ENCODE measurements around the gene RANGAP1. TPM values are rescaled to one million over a fixed set of nuclear protein-coding genes. Genes with fewer than 3 reads are reported as not detected.

Gene RANGAP1
- total RNA-seq, 5 donors from 2014 or later (not counting 1 experiment from before 2014, with no cell fraction given): 95.0 to 113 (median 104) TPM

- Histone ChIP-seq H3K36me3 (ENCODE audit: control insufficient read depth in 2 of 2, extremely low read depth in 1 of 2, insufficient read depth in 1 of 2, low read length in 1 of 2) (no peaks in the 10 kb centered on the region), H3K9me3 (no peaks in the 10 kb centered on the region), H3K4me3 (ENCODE audit: control insufficient read depth in 1 of 2, extremely low read depth in 1 of 2, low read length in 1 of 2) (peak overlapping the region; percentile 40 to 62), H3K27ac (ENCODE audit: low read length) (no peak overlapping the region), H3K4me1 (ENCODE audit: control insufficient read depth in 1 of 2, extremely low read depth in 1 of 2, insufficient read depth in 2 of 2, low read length in 2 of 2) (peaks cover 0 to 12% of the 10 kb centered on the region in 2 experiments), H3K27me3 (replicated peaks in 1 of 2; ENCODE audit: control insufficient read depth in 2 of 2, extremely low read depth in 1 of 2, insufficient read depth in 2 of 2, low read length in 1 of 2) (no peaks in the 10 kb centered on the region)
- peak; percentile 68 to 90 (median 80) for DNase-seq
- POLR2A ChIA-PET: interaction anchor here in 1 of 2 donors (1.4 kb wide), 1 partner anchor 315 kb away, joined by 12 read pairs; no protein-coding TSS in a partner anchor
- no peaks in the 10 kb centered on the region for H3K27me3 Mint-ChIP-seq
- H3K27ac Mint-ChIP-seq: no peak overlapping the region
- peak; percentile 93 to 97 (median 95) for ATAC-seq (replicated peaks in 1 of 4)
- no peaks in the 10 kb centered on the region for H3K36me3 Mint-ChIP-seq
- H3K4me3 Mint-ChIP-seq: peak overlapping the region in 2 of 3 donors; percentile 73 to 77
- peaks cover 6 to 13% (median 10%) of the 10 kb centered on the region in 3 donors for H3K4me1 Mint-ChIP-seq
- 27% methylated on average over 93 of the region's 97 CpGs for WGBS (ENCODE audit: insufficient coverage)
- CTCF ChIA-PET: interaction anchor here (0.5 to 4.1 kb wide), 12 partner anchors 15 to 578 kb away, joined by 3 to 93 read pairs (median 4); partner anchors contain the start of genes PMM1 (in 1 of the 2) and ZC3H7B (in 1 of the 2)
- H3K9me3 Mint-ChIP-seq: no peaks in the 10 kb centered on the region
Measured at GRCh38 chr22:41237707-41238569, 48.0 kb downstream of the RANGAP1 start.

DNA sequence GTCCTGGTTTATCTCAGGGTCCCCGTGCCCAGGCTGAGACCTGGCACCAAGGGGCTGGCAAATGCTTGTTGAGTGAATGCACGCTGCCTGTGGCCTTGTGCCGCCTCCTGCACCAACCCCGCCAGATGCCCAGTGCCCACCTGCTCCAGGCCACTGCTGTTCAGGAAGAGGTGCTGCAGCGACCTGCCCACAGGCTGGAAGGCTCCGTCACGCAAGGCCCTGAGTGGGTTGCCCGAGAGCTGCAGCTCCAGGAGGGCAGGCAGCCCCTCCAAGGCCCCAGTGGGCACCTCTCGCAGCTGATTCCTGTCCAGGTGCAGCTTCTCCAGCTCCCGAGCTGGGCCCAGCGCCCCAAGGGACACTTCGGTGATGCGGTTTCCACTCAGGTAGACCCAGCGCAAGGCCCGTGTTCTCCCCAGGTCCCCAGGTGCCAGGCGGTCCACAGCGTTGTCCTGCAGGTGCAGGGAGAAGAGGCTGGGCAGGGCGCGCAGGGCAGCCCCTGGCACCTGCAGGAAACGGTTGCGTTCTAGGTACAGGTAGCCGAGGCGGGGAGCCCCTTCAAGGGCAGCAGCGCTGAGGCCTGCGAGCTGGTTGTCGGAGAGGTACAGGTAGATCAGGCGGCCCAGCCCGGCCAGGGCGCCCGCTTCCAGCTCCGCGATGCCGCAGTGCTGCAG, 48.8 kb downstream of the RANGAP1 start:
- H3K27me3 ChIP-seq (replicated peaks in 1 of 2; ENCODE audit: control insufficient read depth in 2 of 2, extremely low read depth in 1 of 2, insufficient read depth in 2 of 2, low read length in 1 of 2): no peaks in the 10 kb centered on the region
- H3K4me1 Mint-ChIP-seq: peaks cover 6 to 13% (median 10%) of the 10 kb centered on the region in 3 donors
- peak overlapping the region; percentile 53 to 77 (median 73) for H3K4me3 Mint-ChIP-seq
- no peaks in the 10 kb centered on the region for H3K9me3 ChIP-seq
- no peaks in the 10 kb centered on the region for H3K9me3 Mint-ChIP-seq
- H3K36me3 ChIP-seq (ENCODE audit: control insufficient read depth in 2 of 2, extremely low read depth in 1 of 2, insufficient read depth in 1 of 2, low read length in 1 of 2): no peaks in the 10 kb centered on the region
- 44% methylated on average over 33 of the region's 33 CpGs for WGBS (ENCODE audit: insufficient coverage)
- H3K27ac ChIP-seq (ENCODE audit: low read length): no peak overlapping the region
- DNase-seq (no peak), ATAC-seq (replicated peaks in 1 of 4) (no peak)
- H3K36me3 Mint-ChIP-seq: no peaks in the 10 kb centered on the region
- ChIA-PET CTCF (interaction anchor here (0.5 to 4.1 kb wide), 8 partner anchors 14 to 315 kb away, joined by 3 to 93 read pairs (median 6); partner anchors contain the start of gene ZC3H7B (in 1 of the 2)), POLR2A (interaction anchor here in 1 of 2 donors (1.4 kb wide), 1 partner anchor 314 kb away, joined by 12 read pairs; no protein-coding TSS in a partner anchor)
- H3K4me3 ChIP-seq (ENCODE audit: control insufficient read depth in 1 of 2, extremely low read depth in 1 of 2, low read length in 1 of 2): peak overlapping the region; percentile 40 to 62
- H3K27ac Mint-ChIP-seq: peak overlapping the region; percentile 27 to 39
- peaks cover 0 to 12% of the 10 kb centered on the region in 2 experiments for H3K4me1 ChIP-seq (ENCODE audit: control insufficient read depth in 1 of 2, extremely low read depth in 1 of 2, insufficient read depth in 2 of 2, low read length in 2 of 2)
- H3K27me3 Mint-ChIP-seq: no peaks in the 10 kb centered on the region

DNA sequence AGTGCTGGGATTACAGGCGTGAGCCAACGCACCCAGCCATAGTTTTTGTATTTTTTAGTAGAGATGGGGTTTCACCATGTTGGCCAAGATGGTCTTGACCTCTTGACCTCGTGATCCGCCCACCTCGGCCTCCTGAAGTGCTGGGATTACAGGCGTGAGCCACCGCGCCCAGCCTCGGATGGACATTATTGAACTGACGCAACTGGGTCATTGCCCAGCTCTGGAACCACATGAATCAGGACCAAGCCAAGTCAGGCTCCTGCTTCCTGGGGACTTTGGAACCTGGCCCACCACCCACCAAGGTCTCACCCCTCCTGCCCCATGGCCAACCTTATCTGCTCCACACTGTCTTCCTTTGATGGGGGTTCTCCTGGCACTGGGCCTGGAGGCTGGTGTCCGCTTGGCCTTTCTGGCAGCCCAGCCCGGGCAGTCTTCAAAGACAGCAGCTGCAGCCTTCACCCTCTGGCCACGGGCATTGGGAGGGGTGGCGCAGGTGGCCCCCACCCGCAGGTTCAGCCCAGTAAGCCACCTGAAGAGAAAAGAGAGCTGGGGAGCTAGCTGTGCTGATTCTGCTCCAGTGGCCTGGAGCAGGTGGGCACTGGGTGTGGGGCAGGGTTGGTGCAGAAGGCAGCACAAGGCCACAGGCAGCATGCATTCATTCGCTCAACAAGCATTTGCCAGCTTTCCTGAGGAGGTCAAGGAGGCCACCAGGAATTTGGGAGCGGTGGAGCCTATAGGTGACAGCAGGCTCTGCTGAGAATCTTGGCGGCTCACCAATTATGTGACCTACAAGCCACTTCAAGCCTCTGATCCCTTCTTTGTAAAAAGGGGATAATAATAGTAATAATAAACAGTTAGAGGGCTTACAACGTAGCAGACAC, 50.9 kb downstream of the RANGAP1 start:
- Mint-ChIP-seq H3K36me3 (peaks cover 9% of the 10 kb centered on the region), H3K9me3 (no peaks in the 10 kb centered on the region), H3K4me1 (peaks cover 6 to 13% (median 10%) of the 10 kb centered on the region in 3 donors), H3K27me3 (no peaks in the 10 kb centered on the region), H3K27ac (no peak overlapping the region), H3K4me3 (no peak overlapping the region)
- CTCF ChIA-PET: no interaction called here
- H3K27ac ChIP-seq (ENCODE audit: low read length): no peak overlapping the region
- peaks cover 0 to 12% of the 10 kb centered on the region in 2 experiments for H3K4me1 ChIP-seq (ENCODE audit: control insufficient read depth in 1 of 2, extremely low read depth in 1 of 2, insufficient read depth in 2 of 2, low read length in 2 of 2)
- peaks cover 0 to 12% of the 10 kb centered on the region in 2 donors for H3K36me3 ChIP-seq (ENCODE audit: control insufficient read depth in 2 of 2, extremely low read depth in 1 of 2, insufficient read depth in 1 of 2, low read length in 1 of 2)
- ATAC-seq (replicated peaks in 1 of 4) (no peak), DNase-seq (no peak)
- no peaks in the 10 kb centered on the region for H3K9me3 ChIP-seq
- no peaks in the 10 kb centered on the region for H3K27me3 ChIP-seq (replicated peaks in 1 of 2; ENCODE audit: control insufficient read depth in 2 of 2, extremely low read depth in 1 of 2, insufficient read depth in 2 of 2, low read length in 1 of 2)
- no peak overlapping the region for H3K4me3 ChIP-seq (ENCODE audit: control insufficient read depth in 1 of 2, extremely low read depth in 1 of 2, low read length in 1 of 2)
- POLR2A ChIA-PET: no interaction called here
- WGBS (ENCODE audit: insufficient coverage): 85% methylated on average over 17 of the region's 19 CpGs

- Histone ChIP-seq H3K36me3 (ENCODE audit: control insufficient read depth in 2 of 2, extremely low read depth in 1 of 2, insufficient read depth in 1 of 2, low read length in 1 of 2) (peaks cover 5 to 40% of the 10 kb centered on the region in 2 donors), H3K9me3 (no peaks in the 10 kb centered on the region), H3K4me1 (ENCODE audit: control insufficient read depth in 1 of 2, extremely low read depth in 1 of 2, insufficient read depth in 2 of 2, low read length in 2 of 2) (peaks cover 0 to under 1% of the 10 kb centered on the region in 2 experiments), H3K27me3 (replicated peaks in 1 of 2; ENCODE audit: control insufficient read depth in 2 of 2, extremely low read depth in 1 of 2, insufficient read depth in 2 of 2, low read length in 1 of 2) (no peaks in the 10 kb centered on the region), H3K27ac (ENCODE audit: low read length) (no peak overlapping the region), H3K4me3 (ENCODE audit: control insufficient read depth in 1 of 2, extremely low read depth in 1 of 2, low read length in 1 of 2) (no peak overlapping the region)
- CTCF ChIA-PET: no interaction called here
- POLR2A ChIA-PET: no interaction called here
- 88% methylated on average over 7 of the region's 7 CpGs for WGBS (ENCODE audit: insufficient coverage)
- no peak overlapping the region for H3K4me3 Mint-ChIP-seq
- no peaks in the 10 kb centered on the region for H3K4me1 Mint-ChIP-seq
- no peak for DNase-seq
- peaks cover 18% of the 10 kb centered on the region for H3K36me3 Mint-ChIP-seq
- ATAC-seq (replicated peaks in 1 of 4): no peak
- H3K9me3 Mint-ChIP-seq: no peaks in the 10 kb centered on the region
- no peaks in the 10 kb centered on the region for H3K27me3 Mint-ChIP-seq
- H3K27ac Mint-ChIP-seq: no peak overlapping the region
Measured at GRCh38 chr22:41231369-41231768, 54.6 kb downstream of the RANGAP1 start.

- POLR2A ChIA-PET: no interaction called here
Measured at GRCh38 chr22:41230401-41230785, 55.6 kb downstream of the RANGAP1 start.

More at GRCh38 chr22:41230401-41230785, 55.6 kb downstream of the RANGAP1 start:
- Mint-ChIP-seq H3K36me3 (peaks cover 22% of the 10 kb centered on the region), H3K27ac (no peak overlapping the region), H3K4me1 (no peaks in the 10 kb centered on the region), H3K4me3 (no peak overlapping the region), H3K27me3 (no peaks in the 10 kb centered on the region), H3K9me3 (no peaks in the 10 kb centered on the region)
- H3K4me3 ChIP-seq (ENCODE audit: control insufficient read depth in 1 of 2, extremely low read depth in 1 of 2, low read length in 1 of 2): no peak overlapping the region
- no peaks in the 10 kb centered on the region for H3K27me3 ChIP-seq (replicated peaks in 1 of 2; ENCODE audit: control insufficient read depth in 2 of 2, extremely low read depth in 1 of 2, insufficient read depth in 2 of 2, low read length in 1 of 2)
- ATAC-seq (replicated peaks in 1 of 4) (no peak), DNase-seq (no peak)
- WGBS (ENCODE audit: insufficient coverage): 86% methylated on average over 9 of the region's 9 CpGs
- CTCF ChIA-PET: no interaction called here
- no peaks in the 10 kb centered on the region for H3K4me1 ChIP-seq (ENCODE audit: control insufficient read depth in 1 of 2, extremely low read depth in 1 of 2, insufficient read depth in 2 of 2, low read length in 2 of 2)
- H3K9me3 ChIP-seq: no peaks in the 10 kb centered on the region
- H3K36me3 ChIP-seq (ENCODE audit: control insufficient read depth in 2 of 2, extremely low read depth in 1 of 2, insufficient read depth in 1 of 2, low read length in 1 of 2): peaks cover 5 to 50% of the 10 kb centered on the region in 2 donors
- no peak overlapping the region for H3K27ac ChIP-seq (ENCODE audit: low read length)
